HUES6 (cell line): ENCODE results near the gene B4GALT2.

Experiments used
- H3K27ac ChIP-seq: 2 replicates; pipeline ENCODE4 v1.7.0; 2013; ENCODE audit warnings: low read depth, mild to moderate bottlenecking, low read length, inconsistent platforms
- H3K27me3 ChIP-seq: 2 replicates; pipeline ENCODE4 v1.6.1; 2013; ENCODE audit warnings: low read length; ENCODE audit not compliant: control insufficient read depth, insufficient read depth
- H3K36me3 ChIP-seq: 2 replicates; pipeline ENCODE4 v1.6.1; 2013; ENCODE audit warnings: low read length; ENCODE audit not compliant: control insufficient read depth, insufficient read depth
- H3K4me1 ChIP-seq: 2 replicates; pipeline ENCODE4 v1.6.1; 2013; ENCODE audit warnings: low read length; ENCODE audit not compliant: control insufficient read depth, insufficient read depth
- H3K4me3 ChIP-seq: 2 replicates; pipeline ENCODE4 v1.5.1; 2013; ENCODE audit warnings: low read depth, low read length
- H3K9ac ChIP-seq: one replicate; pipeline ENCODE4 v1.6.1; 2013; ENCODE audit warnings: mild to moderate bottlenecking, low read length
- H3K9me3 ChIP-seq: 2 replicates; pipeline ENCODE4 v1.6.1; 2013; ENCODE audit warnings: low read depth, low read length; ENCODE audit not compliant: control insufficient read depth, insufficient read depth

B4GALT2 gene

DNA sequence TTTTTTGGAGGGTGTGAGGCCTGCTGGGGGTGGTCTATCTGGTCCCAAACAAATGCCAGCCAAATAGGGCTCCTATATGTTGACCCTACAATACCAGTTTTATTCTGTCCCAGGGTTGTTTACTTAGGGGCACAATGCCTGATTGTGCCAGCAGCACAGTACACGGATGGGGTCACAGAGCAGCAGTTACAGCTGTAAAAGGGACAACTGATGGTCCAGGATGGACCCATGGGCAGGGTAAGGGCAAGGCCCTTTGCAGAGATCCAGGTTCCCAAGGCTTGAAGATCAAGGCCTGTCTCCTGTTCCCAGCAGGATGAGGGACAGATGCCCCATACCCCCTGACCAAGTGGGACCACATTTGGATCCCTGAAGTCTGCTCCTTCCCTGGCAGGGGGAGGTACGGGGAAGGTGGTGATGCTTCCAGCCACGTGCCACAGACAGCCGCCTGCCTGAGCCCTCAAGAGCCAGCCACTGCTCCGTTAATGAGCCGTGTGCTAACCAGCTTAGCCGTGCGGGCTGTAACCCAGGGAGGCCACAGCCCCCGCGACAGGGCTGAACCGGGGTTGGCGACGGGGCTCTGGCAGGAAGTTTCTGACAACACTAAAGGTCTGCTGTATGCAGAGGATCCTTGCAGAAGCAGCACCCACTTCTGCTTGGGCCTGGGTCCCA is 34.1 kb downstream of the B4GALT2 start:
- Histone ChIP-seq H3K4me3 (no peak overlapping the region), H3K4me1 (peaks cover 4% of the 10 kb centered on the region; the same call in 1 of the 2 replicates), H3K9ac (no peak overlapping the region), H3K36me3 (peaks cover 10% of the 10 kb centered on the region; the same call in 1 of the 2 replicates), H3K27ac (no peak overlapping the region), H3K27me3 (no peaks in the 10 kb centered on the region), H3K9me3 (no peaks in the 10 kb centered on the region)

DNA sequence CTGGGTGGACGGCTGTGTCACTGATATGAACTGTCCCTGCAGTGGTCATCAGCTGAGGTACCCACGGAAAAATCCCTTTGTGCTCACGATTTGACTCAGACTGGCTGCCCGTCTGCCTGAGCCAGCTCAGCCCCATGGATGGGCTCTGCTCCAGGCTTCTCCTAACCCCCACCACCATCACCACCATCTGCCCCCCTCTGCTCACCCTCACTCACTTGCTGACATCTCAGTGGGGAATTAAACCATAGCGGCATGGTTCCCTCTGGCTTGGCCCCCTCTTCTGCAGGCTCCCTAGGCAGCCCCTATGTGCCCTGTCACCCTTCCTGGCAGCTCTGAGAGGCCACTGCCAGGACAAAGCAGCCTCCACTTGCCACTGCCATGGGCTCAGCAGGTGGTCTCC is 34.9 kb downstream of the B4GALT2 start:
- Histone ChIP-seq H3K9me3 (no peaks in the 10 kb centered on the region), H3K27me3 (no peaks in the 10 kb centered on the region), H3K9ac (no peak overlapping the region), H3K4me3 (no peak overlapping the region), H3K36me3 (peaks cover 6% of the 10 kb centered on the region; the same call in 1 of the 2 replicates), H3K4me1 (peaks cover 4% of the 10 kb centered on the region; the same call in 1 of the 2 replicates), H3K27ac (no peak overlapping the region)

DNA sequence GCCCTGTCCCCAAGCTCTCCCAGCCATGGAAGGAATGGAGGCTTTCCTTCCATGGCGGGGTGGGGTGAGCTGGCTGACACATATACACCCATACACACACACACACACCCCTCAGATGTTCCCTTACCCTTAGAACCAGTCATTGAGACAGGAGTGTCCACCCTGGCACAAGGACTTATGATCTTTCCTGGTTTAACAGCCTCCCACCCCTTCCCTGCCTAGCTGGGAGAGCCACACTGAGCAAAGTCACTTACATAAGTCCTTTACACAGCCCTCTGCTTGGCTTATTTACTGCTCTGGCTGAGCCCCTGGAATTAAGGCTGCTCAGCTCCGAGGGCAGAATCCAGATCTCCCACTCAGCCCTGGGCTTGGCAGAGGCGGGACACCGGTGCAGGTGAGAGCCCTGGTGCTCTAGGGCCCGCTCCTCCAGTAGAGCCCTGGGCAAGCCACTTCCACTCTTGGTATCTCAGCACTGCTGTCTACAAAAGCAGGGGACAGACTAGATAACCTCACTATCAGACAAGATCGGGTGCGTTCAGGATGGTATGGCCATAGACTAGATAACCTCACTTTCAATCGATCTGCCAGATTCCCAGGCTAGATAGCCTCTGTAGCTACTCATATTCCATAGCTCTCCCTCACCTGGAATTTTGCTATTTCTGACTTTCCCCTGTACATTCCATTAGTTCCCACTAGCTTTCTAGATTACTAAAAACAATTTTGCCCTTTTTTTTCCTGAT is 35.5 kb downstream of the B4GALT2 start:
- peaks cover 4% of the 10 kb centered on the region; the same call in 1 of the 2 replicates for H3K4me1 ChIP-seq
- no peak overlapping the region for H3K27ac ChIP-seq
- H3K4me3 ChIP-seq: no peak overlapping the region
- H3K36me3 ChIP-seq: peaks cover 9% of the 10 kb centered on the region; the same call in 1 of the 2 replicates
- no peaks in the 10 kb centered on the region for H3K9me3 ChIP-seq
- no peaks in the 10 kb centered on the region for H3K27me3 ChIP-seq
- no peak overlapping the region for H3K9ac ChIP-seq

DNA sequence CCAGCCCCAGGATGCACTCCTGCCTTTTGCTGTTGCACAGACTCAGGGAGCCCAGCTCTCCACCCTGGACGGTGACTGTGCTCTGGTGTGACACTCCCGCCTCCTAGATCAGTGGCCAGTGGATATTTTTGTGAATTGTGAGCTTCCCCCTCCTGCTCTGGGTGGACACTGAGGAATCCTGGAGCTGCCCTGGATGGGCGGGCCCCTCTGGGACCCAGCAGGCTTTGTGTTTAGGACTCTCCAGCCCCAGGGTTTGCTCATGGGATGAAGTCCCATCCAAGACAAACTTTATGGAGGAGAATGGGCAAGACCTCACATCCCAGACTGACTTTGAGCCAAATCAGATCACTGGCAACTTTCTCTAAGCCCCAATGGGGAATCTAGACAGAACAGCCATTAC is 36.2 kb downstream of the B4GALT2 start:
- Histone ChIP-seq H3K9ac (no peak overlapping the region), H3K9me3 (no peaks in the 10 kb centered on the region), H3K4me3 (no peak overlapping the region), H3K27ac (no peak overlapping the region), H3K27me3 (no peaks in the 10 kb centered on the region), H3K4me1 (peaks cover 4% of the 10 kb centered on the region; the same call in 1 of the 2 replicates), H3K36me3 (0 out of 2 replicates have a peak, but pooled peaks cover 3% of the 10 kb centered on the region)

DNA sequence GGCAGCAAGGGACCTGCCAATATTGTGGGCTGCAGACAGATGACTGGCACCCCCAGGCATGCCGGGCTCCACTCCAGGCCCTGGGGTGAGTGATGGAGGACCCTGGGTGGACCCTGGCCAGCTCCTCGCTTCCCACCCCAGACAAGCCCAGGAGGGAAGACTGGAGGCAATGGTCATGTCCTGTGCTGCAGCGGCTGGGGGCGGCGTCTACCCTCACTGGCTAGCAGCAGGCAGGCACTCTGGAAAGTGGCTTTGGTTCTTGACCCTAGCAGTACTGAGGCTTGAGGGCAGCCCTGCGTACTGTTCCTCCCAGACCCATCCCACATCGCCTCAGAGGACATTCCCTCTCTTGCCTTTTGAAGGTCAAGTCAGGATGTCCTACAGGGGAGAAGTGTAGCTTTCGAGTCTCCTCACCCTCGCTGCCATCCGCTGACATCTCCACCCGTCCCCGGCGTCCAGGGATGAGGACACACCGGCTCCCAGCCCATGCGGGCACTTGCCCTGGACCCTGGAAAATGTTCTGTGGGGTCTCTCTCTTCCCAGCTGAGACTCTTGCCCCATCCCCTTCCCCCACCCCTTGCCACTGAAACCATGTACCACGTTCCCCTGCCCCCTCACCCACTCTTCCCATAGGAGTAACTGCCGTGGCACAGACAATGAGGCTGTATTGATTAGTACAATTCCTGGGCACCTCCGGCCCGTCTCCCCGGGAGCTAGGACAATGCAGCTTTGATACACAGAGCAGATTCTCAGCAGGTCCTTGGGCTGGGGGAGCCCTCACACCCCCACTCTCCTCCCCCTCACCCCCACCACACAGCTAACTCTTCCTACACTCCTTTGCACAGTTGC is 37.3 kb downstream of the B4GALT2 start:
- Histone ChIP-seq H3K36me3 (peaks cover 8% of the 10 kb centered on the region; the same call in 1 of the 2 replicates), H3K27me3 (no peaks in the 10 kb centered on the region), H3K4me3 (no peak overlapping the region)

DNA sequence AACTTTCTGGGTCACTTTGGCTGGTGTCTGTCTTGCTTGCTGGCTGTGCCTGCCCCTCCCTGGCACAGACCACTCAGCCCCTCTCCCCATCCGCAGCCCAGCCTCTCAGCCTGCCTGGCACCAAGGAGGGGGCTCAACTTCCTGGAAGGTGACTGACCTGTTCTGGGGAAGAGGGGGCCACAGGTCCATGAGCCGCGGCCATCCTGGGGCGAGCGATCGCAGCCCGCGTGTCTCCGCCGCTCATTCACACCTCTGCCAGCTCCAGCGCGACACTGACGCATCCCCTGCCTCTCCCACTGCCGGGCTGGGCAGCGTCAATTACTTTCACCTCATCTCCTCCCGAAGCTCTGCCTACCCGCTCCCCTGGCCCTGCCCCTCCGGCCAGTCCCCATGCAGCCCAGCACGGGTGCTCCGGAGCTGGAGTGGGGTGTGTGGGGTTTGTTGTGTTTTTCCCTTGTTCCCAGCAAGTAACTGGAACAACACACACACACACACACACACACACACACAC is 37.9 kb downstream of the B4GALT2 start:
- Histone ChIP-seq H3K27ac (no peak overlapping the region), H3K9me3 (no peaks in the 10 kb centered on the region), H3K27me3 (no peaks in the 10 kb centered on the region), H3K9ac (peak overlapping the region; percentile 20), H3K4me1 (no peaks in the 10 kb centered on the region; the same call in 1 of the 2 replicates), H3K4me3 (no peak overlapping the region), H3K36me3 (peaks cover 12% of the 10 kb centered on the region; the same call in 1 of the 2 replicates)

More for the DNA sequence above, 37.3 kb downstream of the B4GALT2 start:
- H3K9me3 ChIP-seq: no peaks in the 10 kb centered on the region
- no peak overlapping the region for H3K27ac ChIP-seq
- no peak overlapping the region for H3K9ac ChIP-seq
- peaks cover 3% of the 10 kb centered on the region; the same call in 1 of the 2 replicates for H3K4me1 ChIP-seq

DNA sequence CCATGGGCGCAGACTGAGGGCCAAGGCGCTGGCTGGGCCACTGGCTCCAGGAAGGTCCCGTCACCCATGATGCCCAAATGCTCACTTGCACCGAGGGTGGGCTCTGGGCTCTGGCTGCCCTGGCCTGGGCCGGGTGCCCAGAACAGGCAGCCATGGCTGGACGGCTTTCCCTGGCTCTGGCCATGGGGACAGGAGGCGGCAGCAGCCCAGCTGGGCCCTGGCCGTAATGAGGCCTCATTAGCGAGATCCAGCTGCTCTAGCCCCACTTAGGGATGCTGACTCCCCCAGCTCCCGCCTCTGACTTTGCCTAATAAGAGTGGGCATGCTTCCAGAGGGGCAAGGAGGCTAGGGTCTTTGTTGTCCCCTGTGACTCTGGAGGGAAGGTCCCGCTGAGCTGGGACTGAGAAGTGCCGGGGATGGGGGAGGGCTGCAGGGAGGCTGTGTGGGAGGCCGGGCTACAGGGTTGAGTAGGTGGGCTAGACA is 40.5 kb downstream of the B4GALT2 start:
- Histone ChIP-seq H3K36me3 (peaks cover 23% of the 10 kb centered on the region; the same call in 1 of the 2 replicates), H3K27me3 (no peaks in the 10 kb centered on the region), H3K27ac (no peak overlapping the region), H3K9me3 (no peaks in the 10 kb centered on the region), H3K9ac (no peak overlapping the region), H3K4me3 (no peak overlapping the region), H3K4me1 (no peaks in the 10 kb centered on the region; the same call in 1 of the 2 replicates)

DNA sequence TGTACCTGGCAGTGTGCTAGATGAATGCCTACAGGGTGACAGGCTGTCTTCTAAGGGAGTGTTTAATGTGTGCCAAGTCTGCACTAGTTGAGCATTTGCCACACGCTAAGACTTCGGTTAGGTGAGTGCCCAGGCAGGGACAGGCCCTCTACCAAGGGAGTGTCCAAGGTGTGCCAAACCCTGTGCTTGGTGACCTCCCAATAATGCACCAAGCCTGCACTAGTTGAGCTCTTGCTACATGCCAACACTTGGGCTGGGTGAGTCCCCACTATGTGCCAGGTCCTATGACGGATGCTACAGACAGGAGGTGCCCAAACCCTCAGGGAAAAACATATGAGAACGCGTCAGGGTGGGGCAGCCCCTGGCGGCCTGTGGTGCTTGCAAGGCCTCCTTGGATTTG is 41.5 kb downstream of the B4GALT2 start:
- no peaks in the 10 kb centered on the region for H3K27me3 ChIP-seq
- H3K9ac ChIP-seq: no peak overlapping the region
- H3K36me3 ChIP-seq: peaks cover 23% of the 10 kb centered on the region; the same call in 1 of the 2 replicates
- no peaks in the 10 kb centered on the region for H3K9me3 ChIP-seq
- no peak overlapping the region for H3K27ac ChIP-seq
- no peak overlapping the region for H3K4me3 ChIP-seq
- H3K4me1 ChIP-seq: no peaks in the 10 kb centered on the region; the same call in 1 of the 2 replicates

DNA sequence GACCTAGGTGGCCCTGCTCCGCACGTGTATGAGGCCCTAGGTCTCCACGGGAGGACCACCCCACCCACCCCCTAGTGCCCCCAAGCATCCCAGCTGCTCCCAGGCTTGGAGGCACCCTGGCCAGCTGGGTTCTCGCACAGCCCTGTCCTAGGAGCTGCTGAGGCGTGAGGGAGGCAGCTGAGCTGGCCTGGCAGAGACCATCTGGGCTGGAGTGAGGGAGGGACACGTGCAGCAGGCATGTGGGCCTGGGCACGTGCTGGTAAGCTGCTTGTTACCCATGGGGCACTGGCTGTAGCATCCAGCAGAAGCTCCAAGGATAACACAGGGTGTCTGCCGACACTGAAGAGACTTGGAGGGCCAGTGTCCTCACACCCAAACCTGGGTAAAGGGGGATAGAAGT is 42.1 kb downstream of the B4GALT2 start:
- Histone ChIP-seq H3K36me3 (peaks cover 23% of the 10 kb centered on the region; the same call in 1 of the 2 replicates), H3K9me3 (no peaks in the 10 kb centered on the region), H3K9ac (no peak overlapping the region), H3K27me3 (no peaks in the 10 kb centered on the region), H3K27ac (no peak overlapping the region), H3K4me3 (no peak overlapping the region), H3K4me1 (peaks cover 6% of the 10 kb centered on the region)

DNA sequence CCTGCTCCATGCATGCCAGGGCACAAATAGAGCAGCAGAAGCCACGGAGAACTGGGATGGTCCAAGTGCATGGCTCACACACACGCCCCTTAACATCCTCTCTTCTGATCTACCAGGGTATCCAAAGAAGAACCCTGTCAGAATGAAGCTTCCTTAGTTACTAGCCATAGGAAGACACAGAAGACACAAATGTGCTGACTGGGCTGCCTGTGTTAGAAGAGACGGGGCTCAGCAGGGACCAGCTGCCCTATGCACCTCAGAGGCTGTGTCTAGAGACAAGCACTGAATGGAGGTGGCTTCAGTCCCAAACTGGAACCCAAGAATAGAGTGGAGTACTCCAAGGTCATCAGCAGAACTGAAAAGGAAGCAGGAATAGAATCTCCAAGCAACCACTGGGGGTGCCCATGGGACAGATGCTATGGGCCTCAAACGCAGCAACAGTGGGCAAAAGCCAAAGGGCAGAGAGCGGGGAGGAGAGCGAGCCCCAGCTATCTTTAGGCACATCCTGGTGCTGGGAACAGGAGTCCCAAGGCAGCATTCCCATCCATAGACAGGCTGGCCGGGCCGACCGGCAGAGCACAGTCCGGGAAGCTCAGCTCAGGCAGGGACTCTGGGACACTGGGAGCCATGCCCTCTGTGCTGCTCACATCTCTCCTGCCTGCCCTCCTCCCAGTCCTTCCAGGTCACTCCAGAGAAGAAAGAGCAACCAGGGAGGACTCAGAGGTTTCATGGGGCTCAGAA is 42.7 kb downstream of the B4GALT2 start:
- Histone ChIP-seq H3K27ac (no peak overlapping the region), H3K36me3 (peaks cover 23% of the 10 kb centered on the region; the same call in 1 of the 2 replicates), H3K9ac (no peak overlapping the region), H3K9me3 (no peaks in the 10 kb centered on the region), H3K4me3 (no peak overlapping the region), H3K4me1 (peaks cover 6% of the 10 kb centered on the region), H3K27me3 (no peaks in the 10 kb centered on the region)
